Muscle of back (tissue), 11 donors: ENCODE results near the gene PCSK5. TPM values are rescaled to one million over a fixed set of nuclear protein-coding genes. Genes with fewer than 3 reads are reported as not detected.
A peak's percentile ranks its signal among the peaks of the same experiment; 100 is the strongest.
"Not testable (repeated sequence)": the region's sequence is repeated elsewhere in the genome, so short reads cannot be mapped to it uniquely, and the experiment has no call there.

ENCODE experiments used
- DNase-seq, 3 donors: peaks; one replicate each; pipeline versions ENCODE4 v3.0.0 to v3.0.0-alpha.2; 2013
- polyA plus RNA-seq, 10 donors: library from polyadenylated mRNA; unstranded; fragments of 120-200 nt; gene quantifications; one replicate each; pipeline ENCODE4 v1.2.1, GENCODE V29; 2013; ENCODE audit not compliant: insufficient read length in 10 of 10

Gene PCSK5
- polyA plus RNA-seq, 10 donors = 13.7 to 24.6 (median 17.6) TPM

- no peak for DNase-seq
These were observed 177.2 kb downstream of the PCSK5 start for GRCh38 chr9:76067696-76068095.

DNA sequence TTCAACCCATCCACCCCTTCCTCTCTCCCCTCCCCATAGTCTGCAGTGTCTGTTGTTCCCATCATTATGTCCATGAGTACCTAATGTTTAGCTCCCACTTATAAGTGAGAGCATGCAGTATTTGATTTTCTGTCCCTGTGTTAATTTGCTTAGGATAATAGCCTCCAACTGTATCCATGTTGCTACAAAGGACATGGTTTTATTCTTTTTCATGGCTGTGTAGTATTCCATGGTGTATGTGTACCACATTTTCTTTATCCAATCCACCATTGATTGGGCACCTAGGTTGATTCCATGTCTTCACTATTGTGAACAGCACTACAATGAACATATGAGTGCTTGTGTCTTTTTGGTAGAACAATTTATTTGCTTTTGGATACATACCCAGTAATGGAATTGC, 187.1 kb downstream of the PCSK5 start:
- no peak for DNase-seq

GRCh38 chr9:76081281-76081680, 190.8 kb downstream of the PCSK5 start:
- DNase-seq = not testable (repeated sequence)

DNA sequence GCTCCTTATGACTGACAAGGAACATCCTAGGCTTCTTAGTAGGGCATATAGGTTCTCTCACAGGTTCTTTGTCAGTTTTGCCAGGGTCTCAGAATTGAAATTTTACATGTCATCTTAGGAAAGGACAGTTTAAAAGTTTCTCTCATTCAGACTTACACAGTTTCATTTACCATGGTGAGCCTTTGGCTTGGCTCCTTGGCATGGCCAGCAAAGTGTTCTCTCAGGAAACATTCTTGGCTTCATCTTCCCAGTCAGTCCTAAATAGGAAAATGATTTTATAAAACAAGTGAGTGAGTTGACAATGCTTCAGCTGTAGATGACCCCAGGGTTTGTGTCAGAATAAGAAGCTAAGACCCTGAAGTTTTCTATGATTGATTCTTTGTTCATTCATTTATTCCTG, 191.6 kb downstream of the PCSK5 start:
- peak in 2 of 3 donors; percentile 42 to 51 for DNase-seq

DNA sequence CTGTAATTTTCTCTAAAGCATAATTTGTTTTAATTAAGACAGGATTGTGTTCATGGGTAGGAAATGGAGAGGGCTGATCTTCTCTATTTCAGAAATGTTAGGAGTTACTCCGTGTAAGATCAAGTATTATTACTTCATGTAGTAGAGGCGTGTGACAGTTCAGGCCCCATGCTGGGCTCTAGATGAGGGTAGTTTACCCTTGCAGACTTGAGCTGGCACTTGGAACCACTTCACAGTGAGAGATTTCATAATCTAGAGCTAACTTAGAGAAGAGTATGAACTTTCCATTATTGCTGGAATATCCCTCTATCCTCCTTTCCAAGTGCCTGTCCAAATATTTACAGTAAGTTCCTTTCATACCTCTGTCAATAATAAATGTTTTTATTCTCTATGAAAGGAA, 195.1 kb downstream of the PCSK5 start:
- DNase-seq = no peak

- DNase-seq = no peak
These were observed 196.1 kb downstream of the PCSK5 start for GRCh38 chr9:76086539-76086938.

- peak; percentile 57 to 62 (median 58) for DNase-seq
These were observed 197.5 kb downstream of the PCSK5 start for GRCh38 chr9:76087976-76088375.

GRCh38 chr9:76090330-76090729, 199.9 kb downstream of the PCSK5 start:
- no peak for DNase-seq

GRCh38 chr9:76090909-76091308, 200.4 kb downstream of the PCSK5 start:
- DNase-seq = no peak

GRCh38 chr9:76092572-76092971, 202.1 kb downstream of the PCSK5 start:
- DNase-seq = no peak

GRCh38 chr9:76095585-76095984, 205.1 kb downstream of the PCSK5 start:
- no peak for DNase-seq

DNA sequence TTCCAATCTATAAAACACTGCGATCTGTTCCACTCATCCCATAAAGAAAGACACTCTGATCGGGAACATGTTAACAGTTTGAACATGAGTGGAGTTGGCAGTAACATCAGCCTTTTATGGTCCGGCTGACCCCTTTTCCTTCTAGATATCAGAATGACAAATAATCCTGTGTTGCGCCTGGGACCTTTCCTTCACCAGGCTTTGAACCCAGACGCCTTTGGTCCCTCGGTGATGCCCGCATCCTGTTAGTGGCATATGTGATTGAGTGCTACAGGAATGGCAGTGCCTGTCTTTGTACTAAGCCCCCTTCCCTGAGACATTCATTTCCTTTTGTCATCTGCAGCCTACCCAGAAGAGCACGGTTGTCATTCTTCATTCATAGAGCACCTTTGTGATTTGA, 209.0 kb downstream of the PCSK5 start:
- no peak for DNase-seq

DNA sequence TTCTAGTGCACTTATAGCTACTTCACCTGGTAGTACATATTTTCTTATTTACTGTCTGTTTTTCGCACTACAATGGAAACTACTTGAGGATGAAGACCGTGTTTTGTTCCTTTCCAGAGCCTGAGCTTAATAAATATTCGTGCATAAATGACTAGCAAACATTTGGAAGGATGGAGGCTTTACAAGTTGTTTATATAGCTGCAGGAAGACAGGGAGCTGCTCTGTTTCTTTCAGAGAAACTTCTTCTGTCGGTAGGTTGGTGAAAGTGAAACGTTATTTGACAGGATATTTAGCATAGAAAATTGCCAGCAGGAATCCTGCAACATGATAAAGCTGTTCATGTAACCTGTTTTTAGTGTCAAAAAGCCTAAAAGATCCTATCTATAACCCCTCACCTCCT, 210.6 kb downstream of the PCSK5 start:
- no peak for DNase-seq

- peak in 2 of 3 donors; percentile 32 to 79 for DNase-seq
These were observed 211.0 kb downstream of the PCSK5 start for GRCh38 chr9:76101491-76101890.

DNA sequence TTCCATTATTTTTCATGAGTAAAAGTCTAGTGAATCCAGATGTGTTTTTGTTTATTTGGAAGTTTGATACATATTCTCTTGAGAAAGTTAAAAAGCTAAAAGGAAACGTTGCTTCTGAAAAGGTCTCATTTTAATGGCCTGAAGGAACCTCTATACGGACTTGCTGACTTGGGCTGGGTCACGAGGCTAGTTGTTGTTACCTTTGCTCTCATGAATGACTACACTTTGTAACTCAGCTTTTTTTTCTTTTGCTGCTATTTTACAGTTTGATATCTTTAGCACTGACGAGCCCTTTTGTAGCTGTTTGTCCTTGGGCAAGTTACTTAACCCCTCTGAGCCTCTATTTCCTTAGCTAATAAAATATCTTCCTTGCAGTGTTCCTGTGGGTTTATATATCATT, 211.5 kb downstream of the PCSK5 start:
- DNase-seq = no peak

DNA sequence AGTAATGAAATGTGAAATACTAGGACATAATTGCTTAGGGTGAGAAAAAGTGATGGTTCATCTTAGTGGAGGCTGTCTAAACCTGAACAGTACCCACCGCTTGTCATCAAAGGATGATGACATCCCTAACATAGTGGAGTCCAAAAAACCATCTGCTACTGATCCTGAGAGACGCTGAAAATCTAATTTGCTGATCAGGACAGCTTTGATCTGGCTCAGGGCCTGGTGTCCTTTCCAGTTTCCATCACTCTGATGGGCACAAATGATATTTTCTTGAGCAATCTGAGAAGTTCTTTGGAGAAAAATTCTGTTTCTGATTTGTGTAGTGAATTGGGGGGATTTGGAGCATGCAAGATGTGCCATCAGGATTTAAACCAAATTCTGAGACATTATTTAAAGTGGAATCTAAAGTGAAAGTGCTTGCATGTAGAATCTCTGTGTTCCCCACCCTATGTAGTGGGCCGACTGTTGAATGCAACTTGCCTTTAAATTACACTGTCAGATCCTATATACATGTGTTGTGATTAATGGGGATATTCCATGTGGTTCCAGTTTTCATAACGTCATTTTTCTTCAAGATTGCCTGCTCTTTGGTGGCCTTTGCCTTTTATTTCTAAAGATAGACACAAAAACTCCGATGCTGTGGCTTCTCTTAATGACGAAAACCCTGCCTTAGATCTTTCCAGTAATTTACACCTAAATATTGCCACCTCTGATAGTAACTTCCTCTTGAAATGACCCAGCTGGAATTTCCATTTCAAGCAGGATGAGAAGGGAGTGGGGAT, 213.2 kb downstream of the PCSK5 start:
- DNase-seq = no peak

DNA sequence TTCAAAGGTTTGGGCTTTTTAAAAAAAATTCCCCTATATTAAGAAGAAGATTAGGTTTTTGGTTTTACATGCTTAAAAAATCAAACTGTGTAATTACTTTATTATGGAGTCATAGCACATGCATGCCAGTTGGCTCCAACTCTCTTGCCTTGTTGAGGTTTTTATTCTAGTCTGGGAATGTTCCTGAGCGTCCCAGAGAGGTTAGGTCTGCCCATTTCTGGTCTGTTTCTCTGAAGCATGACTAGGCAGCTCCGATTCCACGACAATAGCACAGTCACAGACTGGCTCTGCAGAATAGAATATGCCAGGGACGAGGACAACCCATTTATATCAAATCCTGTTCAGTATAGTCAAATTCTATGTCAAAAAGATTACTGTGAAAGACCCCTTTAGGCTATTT, 217.0 kb downstream of the PCSK5 start:
- DNase-seq = peak; percentile 49 to 82 (median 70)

DNA sequence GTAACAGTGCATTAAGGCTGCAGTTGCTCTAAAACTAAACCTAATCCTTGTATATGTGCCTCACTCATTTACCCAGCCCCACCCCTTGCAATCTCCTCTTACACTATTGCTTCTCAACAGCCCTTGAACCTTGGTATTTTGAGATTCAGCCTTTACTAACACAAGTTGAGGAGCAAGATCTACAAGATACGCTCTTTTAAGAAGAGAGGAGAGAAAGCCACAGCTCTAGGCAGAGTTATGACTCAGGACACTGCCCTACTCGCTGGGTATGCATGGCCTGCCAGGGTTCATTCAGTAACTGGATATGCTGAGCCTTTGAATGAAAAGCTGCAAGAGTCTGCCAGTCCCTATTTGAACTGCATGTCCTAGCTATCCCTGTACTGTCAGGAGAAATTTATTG, 219.5 kb downstream of the PCSK5 start:
- DNase-seq = no peak

GRCh38 chr9:76112151-76112550, 221.7 kb downstream of the PCSK5 start:
- no peak for DNase-seq

DNA sequence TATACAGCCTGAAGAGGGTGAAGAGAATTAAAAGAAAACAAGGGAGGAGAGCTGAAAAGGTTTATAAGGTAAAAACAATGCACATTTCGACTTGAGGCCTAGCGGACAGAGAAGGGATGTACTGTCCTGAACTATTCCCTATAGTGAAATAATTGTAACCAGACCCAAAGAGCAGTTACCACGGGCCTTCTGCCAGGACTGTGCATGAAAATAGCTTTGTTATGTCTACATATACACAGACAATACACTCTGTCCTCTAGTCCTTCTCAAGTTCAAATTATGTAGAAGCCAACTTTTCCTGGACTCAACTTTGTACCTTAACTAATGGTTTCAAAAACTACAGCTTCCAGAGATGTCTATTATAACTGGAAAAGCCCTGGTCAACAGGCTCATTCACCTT, 223.7 kb downstream of the PCSK5 start:
- DNase-seq = peak; percentile 47 to 88 (median 81)

DNA sequence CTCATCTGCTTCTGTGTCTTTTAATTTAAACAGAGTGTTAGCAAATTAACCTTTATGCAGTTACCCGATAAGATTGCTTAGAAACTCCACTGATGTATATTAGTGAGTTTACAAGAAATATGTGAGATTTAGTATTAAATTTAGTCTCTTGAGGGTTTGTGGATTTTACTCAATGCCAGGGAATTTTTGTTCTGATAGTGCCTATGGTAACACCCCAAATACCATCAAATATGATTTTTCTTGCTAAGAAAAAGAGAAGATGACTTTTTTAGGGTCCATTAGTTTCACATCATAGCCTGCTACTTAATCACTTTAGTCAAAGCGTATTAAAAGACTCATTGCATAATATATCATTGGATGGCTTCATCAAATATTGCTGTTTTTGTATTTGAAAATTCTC, 224.9 kb downstream of the PCSK5 start:
- no peak for DNase-seq

DNA sequence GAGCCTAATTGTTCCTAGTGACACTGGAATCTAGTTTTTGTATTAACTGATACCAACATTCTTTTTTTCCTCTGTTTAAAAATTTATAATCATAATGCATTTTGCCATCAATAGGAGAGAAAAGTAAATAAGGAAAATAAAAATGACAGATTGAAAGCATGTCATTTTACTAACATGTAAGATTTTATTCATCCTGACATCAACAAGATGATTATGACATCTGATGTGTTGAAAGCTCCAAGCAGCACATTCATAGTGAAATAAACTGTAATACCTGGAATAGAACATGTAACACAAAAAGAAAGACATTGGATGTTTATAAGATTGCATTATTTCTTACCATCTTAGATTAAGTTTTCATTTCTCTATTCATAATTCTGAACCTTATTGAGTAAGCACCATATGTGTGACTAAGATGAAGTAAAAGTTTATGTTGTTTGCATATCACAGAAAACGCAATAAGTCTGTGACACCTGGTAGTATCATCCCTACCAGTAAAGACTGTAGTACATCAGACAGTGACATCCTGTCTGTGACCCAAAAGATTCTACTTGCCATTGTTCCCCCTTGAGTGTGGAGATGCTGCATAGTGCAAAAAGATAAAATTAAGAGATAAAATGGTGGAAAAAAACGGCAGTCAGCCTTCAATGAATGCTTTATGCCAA, 225.6 kb downstream of the PCSK5 start:
- DNase-seq = no peak

GRCh38 chr9:76116913-76117312, 226.4 kb downstream of the PCSK5 start:
- no peak for DNase-seq

DNA sequence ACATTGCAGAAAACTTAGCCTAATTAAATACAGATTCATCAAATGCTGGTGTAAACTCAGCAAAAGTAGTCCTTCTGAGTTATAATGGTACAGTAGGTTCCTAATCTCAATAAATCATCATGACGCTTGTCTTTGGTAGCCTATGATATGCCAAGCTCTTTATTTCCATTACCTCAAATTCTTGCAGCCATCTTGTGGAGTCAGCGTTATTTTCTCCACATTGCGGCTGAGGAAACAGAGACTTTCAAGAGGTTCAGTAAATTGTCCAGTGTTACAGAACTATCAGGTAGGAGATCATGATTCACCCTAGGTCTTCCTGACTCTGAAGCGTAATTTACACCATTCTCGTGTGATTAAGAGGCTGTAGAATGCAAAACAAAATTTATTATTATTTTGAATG, 237.2 kb downstream of the PCSK5 start:
- DNase-seq = no peak
